Activated T-helper 1 cell treated with anti-CD3 and anti-CD28 coated beads, Interleukin-2, amount 50 U/mL, for 16 hours (primary cell): ENCODE data around the gene TMEM143.
"Not testable (repeated sequence)": the region's sequence is repeated elsewhere in the genome, so short reads cannot be mapped to it uniquely, and the experiment has no call there.

Experiments used
- DNase-seq, 2 donors: peaks; one replicate each; pipeline ENCODE4 v3.0.0-alpha.2; 2020; ENCODE audit warnings: low read depth in 1 of 2, low spot score in 1 of 2

The TMEM143 gene

GRCh38 chr19:48296963-48297734 is 66.6 kb downstream of the TMEM143 start:
- no peak for DNase-seq

DNA sequence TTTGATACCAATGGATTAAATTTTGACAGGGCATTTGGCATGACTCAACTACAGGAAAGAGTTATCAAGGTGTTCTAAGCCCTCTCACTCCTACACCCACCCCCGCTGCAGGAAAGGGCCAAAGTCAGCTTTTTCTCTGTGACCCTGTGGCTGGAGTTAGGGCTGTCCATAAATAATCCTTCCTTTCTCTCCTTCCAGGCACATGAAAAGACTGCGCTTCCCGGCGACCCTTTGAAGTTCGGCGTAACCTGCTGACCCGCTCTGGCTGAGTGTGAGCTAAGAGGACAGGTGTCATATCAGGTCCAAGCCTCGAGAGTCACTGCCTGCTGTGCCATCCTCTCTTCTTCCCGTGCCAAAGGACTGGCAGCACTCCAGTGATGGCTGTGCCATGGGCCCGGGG is 68.3 kb downstream of the TMEM143 start:
- DNase-seq: no peak

- DNase-seq: no peak
Observed at GRCh38 chr19:48292798-48293197, 70.9 kb downstream of the TMEM143 start.

DNA sequence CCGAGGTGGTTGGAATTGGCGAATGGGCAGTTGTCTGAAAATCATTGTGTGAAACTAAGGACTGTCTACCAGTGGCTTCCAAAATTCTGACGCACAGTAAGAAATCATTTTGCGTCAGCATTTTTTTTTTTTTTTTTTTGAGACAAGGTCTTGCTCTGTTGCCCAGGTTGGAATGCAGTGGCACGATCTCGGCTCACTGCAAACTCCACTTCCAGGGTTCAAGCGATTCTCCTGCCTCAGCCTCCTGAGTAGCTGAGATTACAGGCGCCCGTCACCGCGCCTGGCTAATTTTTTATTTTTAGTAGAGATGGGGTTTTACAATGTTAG is 72.3 kb downstream of the TMEM143 start:
- DNase-seq: not testable (repeated sequence)

DNA sequence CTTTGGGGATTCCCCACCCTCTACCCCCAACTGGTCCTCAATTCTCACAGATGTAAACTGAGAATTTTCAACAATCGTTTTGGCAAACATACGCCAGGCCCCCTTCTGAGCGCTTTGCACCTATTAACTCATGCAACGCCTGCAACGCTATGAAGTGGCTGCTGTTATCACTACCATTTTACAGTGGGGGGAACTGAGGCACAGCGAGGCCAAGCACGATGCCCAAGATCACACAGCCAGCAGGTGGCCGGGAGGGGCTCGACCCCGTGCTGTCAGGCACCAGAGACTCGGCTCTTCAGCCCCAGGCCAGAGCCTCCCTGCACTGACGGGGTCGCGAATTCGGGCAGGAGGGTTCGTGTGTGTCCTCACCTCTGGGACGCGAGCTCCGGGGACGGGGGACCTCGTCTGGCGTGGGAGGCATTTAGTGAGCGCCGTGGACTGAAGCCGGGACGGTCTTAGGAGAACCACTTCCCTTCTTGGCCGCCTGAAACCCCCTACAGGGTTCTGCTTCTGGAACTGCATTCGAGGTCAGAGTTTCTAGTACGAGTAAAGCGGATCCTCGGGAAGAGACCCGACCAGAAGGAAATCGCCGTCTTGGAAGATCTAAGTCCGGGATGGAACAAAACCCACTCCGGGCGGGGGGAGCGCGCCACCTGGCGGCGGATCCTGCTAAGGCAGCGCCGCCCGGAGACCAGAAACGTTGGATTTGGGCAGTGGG is 72.8 kb downstream of the TMEM143 start:
- DNase-seq: peak; percentile 47 to 49

DNA sequence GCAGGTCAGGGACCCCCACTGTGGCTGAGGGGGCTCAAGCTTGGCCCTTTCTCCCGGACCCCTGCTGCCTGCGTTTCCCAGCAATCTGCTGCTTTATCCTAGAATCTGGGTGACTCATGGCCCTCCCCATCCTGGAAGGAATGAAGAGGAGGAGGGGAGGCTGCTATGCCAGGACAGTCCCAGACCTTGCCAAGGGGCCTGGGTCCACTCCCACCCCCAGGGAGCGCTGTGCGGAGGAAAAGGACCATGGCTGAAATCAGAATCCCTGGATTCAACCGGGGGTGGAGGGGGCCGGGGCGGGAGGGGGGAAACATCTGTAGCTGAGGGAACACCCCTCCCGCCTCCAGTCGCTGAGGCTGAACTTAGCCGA is 73.4 kb downstream of the TMEM143 start:
- no peak for DNase-seq

DNA sequence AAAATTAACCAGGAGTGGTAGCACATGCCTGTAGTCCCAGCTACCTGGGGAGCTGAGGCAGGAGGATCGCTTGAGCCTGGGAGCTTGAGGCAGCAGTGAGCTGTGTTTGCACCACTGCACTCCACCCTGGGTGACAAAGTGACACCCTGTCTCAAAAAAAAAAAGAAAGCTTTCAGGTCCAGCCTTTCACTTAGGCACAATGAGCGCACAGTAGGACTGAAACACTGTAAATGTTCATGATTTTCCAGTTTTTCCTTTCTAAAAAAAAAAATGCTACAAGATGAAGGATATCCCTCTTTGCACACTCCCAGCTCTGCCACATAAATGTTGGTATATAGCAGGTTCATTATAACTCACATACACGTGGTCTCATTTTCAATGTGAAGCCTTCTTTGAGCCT is 76.0 kb downstream of the TMEM143 start:
- no peak for DNase-seq

DNA sequence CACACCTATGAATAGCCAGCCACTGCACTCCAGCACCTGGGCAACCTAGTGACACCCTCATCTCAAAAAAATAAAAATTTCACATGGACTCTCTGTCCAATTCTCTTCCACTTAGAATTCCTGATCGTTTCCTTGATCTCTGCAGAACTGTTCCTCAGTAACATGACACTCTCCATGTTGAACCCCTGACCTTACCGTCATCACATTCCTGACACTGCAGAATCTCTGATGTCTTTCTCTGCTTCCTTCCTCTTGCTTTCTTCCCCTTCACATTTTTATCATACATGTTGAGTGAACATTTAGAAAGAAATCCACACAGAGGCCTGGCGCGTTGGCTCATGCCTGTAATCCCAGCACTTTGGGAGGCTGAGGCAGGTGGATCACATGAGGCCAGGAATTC is 78.8 kb downstream of the TMEM143 start:
- no peak for DNase-seq

GRCh38 chr19:48283908-48284307 is 79.8 kb downstream of the TMEM143 start:
- no peak for DNase-seq
